Stimulated activated CD8-positive, alpha-beta memory T cell treated with anti-CD3 and anti-CD28 coated beads, Interleukin-12 subunit alpha, Interleukin-12 subunit beta, amount 100 ng/mL, for 24 hours (primary cell): Measurements from ENCODE around the gene TCF7L2.
"Not testable (repeated sequence)": the region's sequence is repeated elsewhere in the genome, so short reads cannot be mapped to it uniquely, and the experiment has no call there.

Experiments used
- DNase-seq: peaks from one replicate; pipeline ENCODE4 v3.0.0-alpha.2; 2020; ENCODE audit errors: extremely low read depth

Gene TCF7L2

GRCh38 chr10:113095419-113096127, 145.5 kb downstream of the TCF7L2 start:
- no peak for DNase-seq

- DNase-seq, result no peak
Observed at GRCh38 chr10:113096128-113096996, 146.3 kb downstream of the TCF7L2 start.

GRCh38 chr10:113097036-113097435, 147.0 kb downstream of the TCF7L2 start:
- DNase-seq, result no peak

GRCh38 chr10:113099431-113100183, 149.6 kb downstream of the TCF7L2 start:
- no peak for DNase-seq

- no peak for DNase-seq
Observed at GRCh38 chr10:113100281-113100680, 150.2 kb downstream of the TCF7L2 start.

GRCh38 chr10:113103131-113103840, 153.2 kb downstream of the TCF7L2 start:
- no peak for DNase-seq

- DNase-seq, result no peak
Observed at GRCh38 chr10:113104047-113104446, 154.0 kb downstream of the TCF7L2 start.

- no peak for DNase-seq
Observed at GRCh38 chr10:113108194-113108835, 158.3 kb downstream of the TCF7L2 start.

GRCh38 chr10:113108948-113109347, 158.9 kb downstream of the TCF7L2 start:
- DNase-seq, result no peak

- DNase-seq, result not testable (repeated sequence)
Observed at GRCh38 chr10:113109482-113109881, 159.4 kb downstream of the TCF7L2 start.

GRCh38 chr10:113111260-113111659, 161.2 kb downstream of the TCF7L2 start:
- DNase-seq, result no peak

- DNase-seq, result no peak
Observed at GRCh38 chr10:113111900-113112853, 162.1 kb downstream of the TCF7L2 start.

GRCh38 chr10:113113241-113113640, 163.2 kb downstream of the TCF7L2 start:
- DNase-seq, result no peak

GRCh38 chr10:113113918-113114317, 163.9 kb downstream of the TCF7L2 start:
- no peak for DNase-seq

GRCh38 chr10:113115556-113115955, 165.5 kb downstream of the TCF7L2 start:
- DNase-seq, result no peak

GRCh38 chr10:113118882-113119281, 168.8 kb downstream of the TCF7L2 start:
- no peak for DNase-seq

- DNase-seq, result no peak
Observed at GRCh38 chr10:113119801-113120200, 169.8 kb downstream of the TCF7L2 start.

- no peak for DNase-seq
Observed at GRCh38 chr10:113121153-113121552, 171.1 kb downstream of the TCF7L2 start.

- no peak for DNase-seq
Observed at GRCh38 chr10:113122947-113123346, 172.9 kb downstream of the TCF7L2 start.

- DNase-seq, result no peak
Observed at GRCh38 chr10:113124724-113125123, 174.7 kb downstream of the TCF7L2 start.
